GM23338 (cell line): Measurements from ENCODE around the gene TARS1. TPM values are rescaled to one million over a fixed set of nuclear protein-coding genes. Genes with fewer than 3 reads are reported as not detected.

Experiments
- ATAC-seq: fragments of 200-7000 bp; cut with Tn5 transposase; 3 replicates; pipeline ENCODE4 v1.9.1; 2020
- DNase-seq: peaks from one replicate; pipeline ENCODE4 v3.0.0-alpha.2; 2015; ENCODE audit warnings: low spot score
- H2AFZ ChIP-seq: fragments of 200-600 bp; sonication (generic); 2 replicates; pipeline ENCODE4 v1.8.0; 2016; ENCODE audit warnings: antibody characterized with exemption, mild to moderate bottlenecking, moderate library complexity
- H3F3A ChIP-seq: fragments of 200-600 bp; sonication (generic); replicated peaks from 2 replicates; pipeline ENCODE4 v1.8.0; 2017; ENCODE audit warnings: antibody characterized with exemption, mixed run types, low read depth
- H3K27ac ChIP-seq: fragments of 200-600 bp; sonication (generic); 2 replicates; pipeline ENCODE4 v1.6.1; 2016; ENCODE audit warnings: low read depth
- H3K27me3 ChIP-seq: fragments of 200-600 bp; sonication (generic); 2 replicates; pipeline ENCODE4 v1.8.0; 2016; ENCODE audit warnings: mild to moderate bottlenecking, mixed run types, moderate library complexity; ENCODE audit not compliant: insufficient read depth
- H3K36me3 ChIP-seq: fragments of 200-600 bp; sonication (generic); 2 replicates; pipeline ENCODE4 v1.8.0; 2016; ENCODE audit warnings: mild to moderate bottlenecking; ENCODE audit not compliant: insufficient read depth
- H3K4me1 ChIP-seq: fragments of 200-600 bp; sonication (generic); 2 replicates; pipeline ENCODE4 v1.8.0; 2016; ENCODE audit warnings: mild to moderate bottlenecking, moderate library complexity; ENCODE audit not compliant: insufficient read depth
- H3K4me2 ChIP-seq: fragments of 200-600 bp; sonication (generic); 2 replicates; pipeline ENCODE4 v1.7.1; 2017; ENCODE audit warnings: mixed run types
- H3K4me3 ChIP-seq: fragments of 200-600 bp; sonication (generic); 2 replicates; pipeline ENCODE4 v1.6.1; 2016; ENCODE audit warnings: mixed run types
- H3K79me2 ChIP-seq: fragments of 200-600 bp; sonication (generic); replicated peaks from 2 replicates; pipeline ENCODE4 v1.8.0; 2017; ENCODE audit warnings: mild to moderate bottlenecking; ENCODE audit not compliant: insufficient read depth
- H3K9me2 ChIP-seq: fragments of 200-600 bp; sonication (generic); 2 replicates; pipeline ENCODE4 v1.8.0; 2017; ENCODE audit not compliant: insufficient read depth
- H4K20me1 ChIP-seq: fragments of 200-600 bp; sonication (generic); replicated peaks from 2 replicates; pipeline ENCODE4 v1.8.0; 2017; ENCODE audit warnings: mild to moderate bottlenecking; ENCODE audit not compliant: insufficient read depth
- H3K27ac Mint-ChIP-seq: 2 replicates; pipeline ENCODE4 v1.8.0; 2020; ENCODE audit warnings: inconsistent platforms, mild to moderate bottlenecking, moderate library complexity, mixed read lengths
- H3K27me3 Mint-ChIP-seq: 3 replicates; pipeline ENCODE4 v1.8.0; 2022; ENCODE audit warnings: low read depth, mild to moderate bottlenecking, moderate library complexity, mixed read lengths, inconsistent platforms; ENCODE audit not compliant: insufficient read depth, poor library complexity
- H3K36me3 Mint-ChIP-seq: 3 replicates; pipeline ENCODE4 v1.8.0; 2021; ENCODE audit warnings: low read depth, mild to moderate bottlenecking, inconsistent platforms, moderate library complexity, mixed read lengths
- H3K4me1 Mint-ChIP-seq: 3 replicates; pipeline ENCODE4 v1.8.0; 2020; ENCODE audit warnings: mild to moderate bottlenecking, inconsistent platforms, mixed read lengths
- H3K4me3 Mint-ChIP-seq: 3 replicates; pipeline ENCODE4 v1.8.0; 2021; ENCODE audit warnings: moderate library complexity, mild to moderate bottlenecking, inconsistent platforms, mixed read lengths
- H3K9me3 Mint-ChIP-seq: 3 replicates; pipeline ENCODE4 v1.8.0; 2020; ENCODE audit warnings: moderate library complexity, mild to moderate bottlenecking, inconsistent platforms, mixed read lengths
- EZH2phosphoT487 ChIP-seq: fragments of 200-600 bp; sonication (generic); IDR thresholded peaks from one replicate; pipeline ENCODE4 v1.8.1; 2018; ENCODE audit warnings: antibody characterized with exemption; ENCODE audit not compliant: unreplicated experiment
- JUNB ChIP-seq: IDR thresholded peaks from one replicate; pipeline ENCODE4 v1.6.1; 2016; ENCODE audit warnings: antibody characterized with exemption; ENCODE audit not compliant: unreplicated experiment
- NANOG ChIP-seq: IDR thresholded peaks from 2 replicates; pipeline ENCODE4 v1.6.1; 2016; ENCODE audit warnings: antibody characterized with exemption, borderline replicate concordance
- STAT1 ChIP-seq: IDR thresholded peaks from one replicate; pipeline ENCODE4 v1.6.1; 2016; ENCODE audit warnings: antibody characterized with exemption; ENCODE audit not compliant: unreplicated experiment
- ZNF114 ChIP-seq: fragments of 250-450 bp; sonication (Bioruptor Pico); IDR thresholded peaks from 2 replicates; pipeline ENCODE4 v1.5.0; 2020; ENCODE audit warnings: mild to moderate bottlenecking, moderate library complexity
- ZNF331 ChIP-seq: fragments of 250-450 bp; sonication (Bioruptor Pico); IDR thresholded peaks from 2 replicates; pipeline ENCODE4 v1.5.0; 2020; ENCODE audit warnings: low read depth, mild to moderate bottlenecking, moderate library complexity
- ZNF462 ChIP-seq: fragments of 250-450 bp; sonication (Bioruptor Pico); IDR thresholded peaks from 2 replicates; pipeline ENCODE4 v1.5.0; 2020; ENCODE audit warnings: mild to moderate bottlenecking, moderate library complexity
- polyA plus RNA-seq: library from polyadenylated mRNA; unstranded; fragments of >200 nt; fragmentation: Nextera tagmentation; extraction: Ambion mirVana; gene quantifications from 2 replicates; pipeline ENCODE4 v1.2.1, GENCODE V29; 2016
- total RNA-seq: library from RNA; depleted of rRNA; stranded (reverse); fragments of >200 nt; shearing (Covaris generic); gene quantifications from 2 replicates; pipeline ENCODE4 v1.2.3, GENCODE V29; 2014
- TF ChIP-seq, protein P1 (sequence below), 2 experiments: fragments of 200-600 bp in 1 of 2; sonication (generic) in 1 of 2; conservative IDR thresholded peaks; 2 replicates each; pipeline versions ENCODE4 v1.5.1 to v1.6.1; 2016 to 2017; ENCODE audit warnings: antibody characterized with exemption in 2 of 2, low read depth in 2 of 2, mild to moderate bottlenecking in 2 of 2, moderate library complexity in 1 of 2

Gene TARS1
- total and polyA plus RNA-seq, 2 experiments from 2014 or later, result 458 to 473 TPM

GRCh38 chr5:33398501-33398900 is 42.3 kb upstream of the TARS1 start (continued):
- no peak for TF ChIP-seq ZNF462 (CRISPR knock-in tag)
- TF ChIP-seq ZNF114 (CRISPR knock-in tag), result no peak
- no peak for TF ChIP-seq EZH2phosphoT487

DNA sequence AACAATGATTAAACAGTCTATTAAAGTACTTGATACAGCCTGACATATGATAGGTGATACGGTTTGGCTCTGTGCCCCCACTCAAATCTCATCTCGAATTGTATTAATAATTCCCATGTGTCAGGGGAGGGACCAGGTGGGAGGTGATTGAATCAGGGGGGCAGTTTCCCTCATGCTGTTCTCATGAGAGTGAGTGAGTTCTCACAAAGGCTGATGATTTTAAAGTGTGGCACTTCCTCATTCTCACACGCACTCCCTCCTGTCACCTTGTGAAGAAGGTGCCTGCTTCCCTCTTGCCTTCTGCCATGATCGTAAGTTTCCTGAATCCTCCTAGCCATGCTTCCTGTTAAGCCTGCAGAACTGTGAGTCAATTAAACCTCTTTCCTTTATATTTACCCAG is 40.1 kb upstream of the TARS1 start:
- H2AFZ ChIP-seq, result no peak overlapping the region
- H3K27ac ChIP-seq, result no peak overlapping the region
- Mint-ChIP-seq H3K4me1 (peaks cover 7% of the 10 kb centered on the region; the same call in 2 of the 3 replicates), H3K4me3 (no peak overlapping the region), H3K27ac (no peak overlapping the region), H3K9me3 (no peaks in the 10 kb centered on the region), H3K27me3 (peaks cover 2% of the 10 kb centered on the region), H3K36me3 (no peaks in the 10 kb centered on the region)
- no peaks in the 10 kb centered on the region for H3K36me3 ChIP-seq
- H3K27me3 ChIP-seq, result no peaks in the 10 kb centered on the region
- no peak for ATAC-seq
- 0 out of 2 replicates have a peak, but pooled peaks cover 5% of the 10 kb centered on the region for H3K4me1 ChIP-seq
- peaks cover 8% of the 10 kb centered on the region; the same call in 1 of the 2 replicates for H3K9me2 ChIP-seq
- no peaks in the 10 kb centered on the region for H3F3A ChIP-seq
- H3K79me2 ChIP-seq, result no peaks in the 10 kb centered on the region
- no peak for DNase-seq
- H3K4me2 ChIP-seq, result no peak overlapping the region
- no peaks in the 10 kb centered on the region for H4K20me1 ChIP-seq
- H3K4me3 ChIP-seq, result no peak overlapping the region
- TF ChIP-seq ZNF331 (CRISPR knock-in tag) (no peak), ZNF462 (CRISPR knock-in tag) (no peak), JUNB (no peak), EZH2phosphoT487 (no peak), NANOG (no peak), STAT1 (no peak)
- TF ChIP-seq, protein P1, sequence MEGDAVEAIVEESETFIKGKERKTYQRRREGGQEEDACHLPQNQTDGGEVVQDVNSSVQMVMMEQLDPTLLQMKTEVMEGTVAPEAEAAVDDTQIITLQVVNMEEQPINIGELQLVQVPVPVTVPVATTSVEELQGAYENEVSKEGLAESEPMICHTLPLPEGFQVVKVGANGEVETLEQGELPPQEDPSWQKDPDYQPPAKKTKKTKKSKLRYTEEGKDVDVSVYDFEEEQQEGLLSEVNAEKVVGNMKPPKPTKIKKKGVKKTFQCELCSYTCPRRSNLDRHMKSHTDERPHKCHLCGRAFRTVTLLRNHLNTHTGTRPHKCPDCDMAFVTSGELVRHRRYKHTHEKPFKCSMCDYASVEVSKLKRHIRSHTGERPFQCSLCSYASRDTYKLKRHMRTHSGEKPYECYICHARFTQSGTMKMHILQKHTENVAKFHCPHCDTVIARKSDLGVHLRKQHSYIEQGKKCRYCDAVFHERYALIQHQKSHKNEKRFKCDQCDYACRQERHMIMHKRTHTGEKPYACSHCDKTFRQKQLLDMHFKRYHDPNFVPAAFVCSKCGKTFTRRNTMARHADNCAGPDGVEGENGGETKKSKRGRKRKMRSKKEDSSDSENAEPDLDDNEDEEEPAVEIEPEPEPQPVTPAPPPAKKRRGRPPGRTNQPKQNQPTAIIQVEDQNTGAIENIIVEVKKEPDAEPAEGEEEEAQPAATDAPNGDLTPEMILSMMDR (conservative IDR thresholded peaks at IDR 0.05; ENCODE audit: low read depth in 2 of 2), result no peak
